SK-N-MC (cell line): ENCODE data around the gene EIF5B.
"Not testable (repeated sequence)": the region's sequence is repeated elsewhere in the genome, so short reads cannot be mapped to it uniquely, and the experiment has no call there.

Experiments
- DNase-seq: peaks from one replicate; pipeline ENCODE4 v3.0.0-alpha.2; 2011; ENCODE audit warnings: low read depth, low spot score
- H3K27ac ChIP-seq: fragments of 200-600 bp; sonication (generic); 2 replicates; pipeline ENCODE4 v1.5.1; 2016; ENCODE audit warnings: mixed run types
- H3K36me3 ChIP-seq: fragments of 200-600 bp; sonication (generic); 2 replicates; pipeline ENCODE4 v1.6.1; 2017; ENCODE audit warnings: antibody characterized with exemption, low read length, mixed read lengths; ENCODE audit not compliant: insufficient read depth
- H3K4me3 ChIP-seq: fragments of 200-600 bp; sonication (generic); 2 replicates; pipeline ENCODE4 v1.5.1; 2016
- H3K9ac ChIP-seq: fragments of 200-600 bp; sonication (generic); 2 replicates; pipeline ENCODE4 v1.8.0; 2017; ENCODE audit warnings: mixed run types, mixed read lengths; ENCODE audit not compliant: insufficient read length
- H3K9me3 ChIP-seq: fragments of 200-600 bp; sonication (generic); 2 replicates; pipeline ENCODE4 v1.6.1; 2017; ENCODE audit warnings: low read depth, mild to moderate bottlenecking, antibody characterized with exemption, low read length, moderate library complexity, mixed read lengths
- EZH2 ChIP-seq: fragments of 200-600 bp; sonication (generic); IDR thresholded peaks from one replicate; pipeline ENCODE4 v1.6.1; 2017; ENCODE audit warnings: antibody characterized with exemption
- FOXP2 ChIP-seq: optimal IDR thresholded peaks from 2 replicates; pipeline ENCODE3; 2011; ENCODE audit warnings: mild to moderate bottlenecking, moderate library complexity; ENCODE audit not compliant: insufficient read depth; ENCODE audit errors: extremely low read length, control extremely low read depth
- POLR2AphosphoS5 ChIP-seq: IDR thresholded peaks from 2 replicates; pipeline ENCODE4 v1.6.1; 2012; ENCODE audit warnings: mild to moderate bottlenecking, low read depth, low read length, borderline replicate concordance

EIF5B gene

GRCh38 chr2:99335911-99336803, 1.0 kb upstream of the EIF5B start, which contains the start of gene TXNDC9:
TSS of gene TXNDC9 (minus strand) at chr2:99336333. CDS start at chr2:99333210, 3,123 bp downstream.
- TF ChIP-seq EZH2 (no peak), FOXP2 (no peak), POLR2AphosphoS5 (peak; percentile 98)
- Histone ChIP-seq H3K9ac (peak within 1 kb of the TSS; percentile 90), H3K4me3 (peak within 1 kb of the TSS; percentile 90), H3K9me3 (no peaks in the 10 kb centered on the region), H3K27ac (peak within 1 kb of the TSS; percentile 85), H3K36me3 (peaks cover 23% of the 10 kb centered on the region)
- DNase-seq = peak; percentile 98

DNA sequence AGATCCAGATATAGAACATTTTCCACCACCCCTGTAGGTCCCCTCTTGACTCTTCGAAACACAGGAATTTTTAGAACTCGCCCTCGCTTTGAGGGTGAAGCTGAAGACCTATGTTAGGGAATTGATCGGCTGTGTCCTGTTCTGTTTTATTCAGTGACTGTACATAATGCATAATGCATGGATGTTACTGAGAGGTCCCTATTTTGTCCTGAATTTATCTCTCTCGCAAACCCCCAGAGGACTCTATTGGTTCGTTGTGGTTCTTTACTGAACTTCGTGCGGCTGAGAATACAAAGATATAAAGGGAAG, 431 bp upstream of the EIF5B start:
- Histone ChIP-seq H3K36me3 (peaks cover 17% of the 10 kb centered on the region), H3K9ac (peak overlapping the region; percentile 80), H3K4me3 (peak overlapping the region; percentile 90), H3K27ac (peak overlapping the region; percentile 85), H3K9me3 (no peaks in the 10 kb centered on the region)
- no peak for TF ChIP-seq EZH2
- no peak for TF ChIP-seq FOXP2
- no peak for TF ChIP-seq POLR2AphosphoS5
- DNase-seq = peak; percentile 48

- H3K27ac ChIP-seq = no peak overlapping the region
- no peaks in the 10 kb centered on the region for H3K9me3 ChIP-seq
- DNase-seq = no peak
- no peak for TF ChIP-seq EZH2
- TF ChIP-seq FOXP2 = no peak
- TF ChIP-seq POLR2AphosphoS5 = no peak
- H3K4me3 ChIP-seq = peak overlapping the region; percentile 90
- H3K9ac ChIP-seq = peak overlapping the region; percentile 80
- peaks cover 3% of the 10 kb centered on the region; the same call in 1 of the 2 replicates for H3K36me3 ChIP-seq
Observed at GRCh38 chr2:99338029-99338585, 918 bp downstream of the EIF5B start.

GRCh38 chr2:99340669-99341236, 3.6 kb downstream of the EIF5B start:
- no peak for DNase-seq
- H3K27ac ChIP-seq = no peak overlapping the region
- H3K9me3 ChIP-seq = no peaks in the 10 kb centered on the region
- no peak overlapping the region for H3K4me3 ChIP-seq
- no peak overlapping the region for H3K9ac ChIP-seq
- no peaks in the 10 kb centered on the region for H3K36me3 ChIP-seq
- no peak for TF ChIP-seq EZH2
- TF ChIP-seq FOXP2 = no peak
- no peak for TF ChIP-seq POLR2AphosphoS5

GRCh38 chr2:99342536-99342935, 5.3 kb downstream of the EIF5B start:
- no peak for TF ChIP-seq POLR2AphosphoS5
- TF ChIP-seq EZH2 = no peak
- TF ChIP-seq FOXP2 = no peak
- Histone ChIP-seq H3K9me3 (no peaks in the 10 kb centered on the region), H3K36me3 (no peaks in the 10 kb centered on the region), H3K27ac (no peak overlapping the region), H3K9ac (no peak overlapping the region), H3K4me3 (no peak overlapping the region)
- DNase-seq = no peak

DNA sequence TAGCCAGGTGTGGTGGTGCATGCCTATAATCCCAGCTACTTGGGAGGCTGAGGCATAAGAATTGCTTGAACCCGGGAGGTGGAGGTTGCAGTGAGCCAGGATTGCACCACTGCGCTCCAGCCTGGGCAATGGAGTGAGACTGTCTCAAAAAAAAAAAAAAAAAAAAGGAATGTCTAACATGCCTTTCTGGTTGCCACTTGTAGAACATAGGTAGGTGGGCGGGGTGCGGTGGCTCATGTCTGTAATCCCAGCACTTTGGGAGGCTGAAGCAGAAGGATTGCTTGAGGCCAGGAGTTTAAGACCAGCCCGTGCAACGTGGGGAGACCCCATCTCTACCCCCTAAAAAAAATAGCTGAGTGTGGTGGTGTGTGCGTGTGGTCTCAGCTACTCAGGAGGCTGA, 8.3 kb downstream of the EIF5B start:
- not testable (repeated sequence) for H3K27ac ChIP-seq, H3K36me3 ChIP-seq, H3K9me3 ChIP-seq, H3K4me3 ChIP-seq, DNase-seq, H3K9ac ChIP-seq

DNA sequence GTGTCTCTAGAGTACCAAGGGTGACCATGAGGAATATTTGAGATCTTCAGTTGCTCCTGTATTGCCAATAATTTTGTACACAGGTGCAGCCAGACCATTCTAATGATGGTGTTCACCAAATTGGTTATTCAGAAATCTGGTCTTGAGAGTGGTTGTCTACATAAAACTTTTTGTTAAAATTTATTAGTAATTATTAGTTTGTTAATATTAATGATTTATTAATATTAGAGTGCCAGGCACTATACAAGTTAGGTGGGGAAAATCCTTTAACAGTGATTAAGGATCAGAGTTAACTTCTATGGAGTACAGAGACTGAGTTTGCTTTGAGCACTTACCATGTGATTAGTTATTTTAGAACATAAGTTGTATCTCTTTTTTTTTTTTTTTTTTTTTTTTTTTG, 9.0 kb downstream of the EIF5B start:
- H3K4me3 ChIP-seq = no peak overlapping the region
- TF ChIP-seq FOXP2 = no peak
- TF ChIP-seq EZH2 = no peak
- no peak for TF ChIP-seq POLR2AphosphoS5
- H3K9ac ChIP-seq = no peak overlapping the region
- no peaks in the 10 kb centered on the region for H3K9me3 ChIP-seq
- H3K27ac ChIP-seq = no peak overlapping the region
- DNase-seq = no peak
- no peaks in the 10 kb centered on the region for H3K36me3 ChIP-seq

- H3K4me3 ChIP-seq = no peak overlapping the region
- H3K27ac ChIP-seq = no peak overlapping the region
- DNase-seq = no peak
Observed at GRCh38 chr2:99348173-99348572, 11.0 kb downstream of the EIF5B start.

DNA sequence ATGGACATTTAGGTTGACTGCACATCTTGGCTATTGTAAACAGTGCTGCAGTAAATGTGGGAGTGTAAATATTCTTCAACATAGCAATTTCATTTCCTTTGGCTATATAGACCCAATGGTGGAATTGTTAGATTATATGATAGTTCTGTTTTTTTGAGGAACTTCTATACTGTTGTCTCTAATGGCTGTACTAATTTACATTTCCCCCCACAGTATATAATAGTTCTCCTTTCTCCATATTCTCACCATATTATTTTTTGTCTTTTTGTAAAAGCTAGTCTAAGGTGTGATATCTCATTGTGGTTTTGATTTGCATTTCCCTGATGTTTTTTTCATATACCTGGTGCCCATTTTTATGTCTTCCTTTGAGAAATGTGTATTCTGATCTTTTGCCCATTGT, 13.0 kb downstream of the EIF5B start:
- Histone ChIP-seq H3K36me3 (no peaks in the 10 kb centered on the region), H3K9me3 (0 out of 2 replicates have a peak, but pooled peaks cover 2% of the 10 kb centered on the region), H3K27ac (no peak overlapping the region), H3K4me3 (no peak overlapping the region), H3K9ac (no peak overlapping the region)
- TF ChIP-seq EZH2 = no peak
- no peak for TF ChIP-seq POLR2AphosphoS5
- no peak for TF ChIP-seq FOXP2
- DNase-seq = no peak

More at GRCh38 chr2:99348173-99348572, 11.0 kb downstream of the EIF5B start:
- Histone ChIP-seq H3K9me3 (no peaks in the 10 kb centered on the region), H3K9ac (no peak overlapping the region), H3K36me3 (no peaks in the 10 kb centered on the region)
- no peak for TF ChIP-seq EZH2
